ENCODE data around the gene CIB2.

- no peak for TF ChIP-seq CTCF (IDR thresholded peaks at IDR 0.05)
- no peak for TF ChIP-seq POLR2A (IDR thresholded peaks at IDR 0.05)
Observed at GRCh38 chr15:78069052-78069414, 62.2 kb downstream of the CIB2 start.

Measured in heart left ventricle (tissue), 13 donors.